Tibial nerve (tissue), 4 donors: ENCODE results near the gene UPF1. TPM values are rescaled to one million over a fixed set of nuclear protein-coding genes. Genes with fewer than 3 reads are reported as not detected.

Experiments
- DNase-seq, 2 donors: peaks; one replicate each; pipeline ENCODE4 v3.0.0-alpha.2; 2019; ENCODE audit warnings: low spot score in 2 of 2
- H3K27ac ChIP-seq, 4 donors: fragments of 200-600 bp; sonication (generic) in 3 of 4; one replicate each; pipeline ENCODE4 v1.5.1; 2017 to 2019; ENCODE audit warnings: mild to moderate bottlenecking in 1 of 4
- H3K27me3 ChIP-seq, 2 donors: fragments of 200-600 bp; sonication (generic) in 1 of 2; one replicate each; pipeline versions ENCODE4 v1.5.1 to v1.6.0; 2017 to 2019
- H3K36me3 ChIP-seq, 3 donors: fragments of 200-600 bp; sonication (generic); one replicate each; pipeline ENCODE4 v1.5.1; 2018 to 2019
- H3K4me1 ChIP-seq, 4 donors: fragments of 200-600 bp; sonication (generic) in 3 of 4; one replicate each; pipeline ENCODE4 v1.5.1; 2017 to 2019
- H3K4me3 ChIP-seq, 4 donors: fragments of 200-600 bp; sonication (generic) in 3 of 4; one replicate each; pipeline ENCODE4 v1.5.1; 2017 to 2019; ENCODE audit warnings: mild to moderate bottlenecking in 1 of 4, moderate library complexity in 1 of 4
- H3K9me3 ChIP-seq, 4 donors: fragments of 200-600 bp; sonication (generic) in 3 of 4; one replicate each; pipeline ENCODE4 v1.5.1; 2017 to 2019
- EP300 ChIP-seq, 2 donors: sonication (generic); formaldehyde crosslinking; IDR thresholded peaks; one replicate each; pipeline ENCODE4 v1.6.1; 2017; ENCODE audit warnings: antibody characterized with exemption in 2 of 2, mild to moderate bottlenecking in 1 of 2
- POLR2A ChIP-seq, 2 donors: fragments of 450-650 bp; IDR thresholded peaks; one replicate each; pipeline ENCODE4 v1.6.1; 2017; ENCODE audit warnings: antibody characterized with exemption in 2 of 2, mild to moderate bottlenecking in 2 of 2, moderate library complexity in 2 of 2
- WGBS, 2 donors: methylation state at CpG; one replicate each; pipeline ENCODE4 v1.1.5; 2018; 5-methylcytosine and 5-hydroxymethylcytosine counted together
- total RNA-seq, 4 donors: library from RNA; depleted of rRNA; stranded (reverse); fragments of >200 nt; gene quantifications; one replicate each; pipeline ENCODE4 v1.1.0, GENCODE V29; 2016
- TF ChIP-seq, protein P1 (sequence below), 5 experiments: fragments of 200-600 bp in 3 of 5; fragments of 450-650 bp in 2 of 5; sonication (generic) in 3 of 5; IDR thresholded peaks; one replicate each; pipeline ENCODE4 v1.5.1; 2016 to 2019; ENCODE audit warnings: antibody characterized with exemption in 5 of 5, mild to moderate bottlenecking in 3 of 5, moderate library complexity in 2 of 5

The UPF1 gene
- total RNA-seq, 4 donors from 2014 or later: 75.6 to 117 (median 87.9) TPM

DNA sequence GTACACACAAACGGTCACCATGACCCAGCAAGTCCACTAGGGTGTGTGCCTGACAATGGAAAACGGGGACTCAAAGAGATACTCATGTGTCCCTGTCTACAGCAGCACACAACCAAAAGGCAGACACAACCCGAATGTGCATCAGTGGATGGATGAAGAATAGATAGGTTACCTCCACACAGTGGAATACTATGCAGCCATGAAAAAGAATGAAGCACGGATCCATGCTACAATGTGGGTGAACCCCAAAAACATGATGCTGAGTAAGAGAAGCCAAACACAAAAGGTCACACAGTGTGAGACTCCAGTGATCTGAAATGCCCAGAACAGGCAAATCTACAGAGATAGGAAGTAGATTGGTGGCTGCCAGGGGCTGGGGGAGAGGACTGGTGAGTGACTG lies 55.2 kb downstream of the UPF1 start:
- Histone ChIP-seq H3K9me3 (no peaks in the 10 kb centered on the region), H3K4me3 (no peak overlapping the region), H3K4me1 (no peaks in the 10 kb centered on the region), H3K27ac (no peak overlapping the region), H3K27me3 (no peaks in the 10 kb centered on the region), H3K36me3 (peaks cover 0 to 56% (median 0%) of the 10 kb centered on the region in 3 donors)
- no peak for DNase-seq
- WGBS, 2 donors: 90% methylated on average over 4 of the region's 4 CpGs
- TF ChIP-seq POLR2A (IDR thresholded peaks at IDR 0.05): no peak
- TF ChIP-seq, protein P1, sequence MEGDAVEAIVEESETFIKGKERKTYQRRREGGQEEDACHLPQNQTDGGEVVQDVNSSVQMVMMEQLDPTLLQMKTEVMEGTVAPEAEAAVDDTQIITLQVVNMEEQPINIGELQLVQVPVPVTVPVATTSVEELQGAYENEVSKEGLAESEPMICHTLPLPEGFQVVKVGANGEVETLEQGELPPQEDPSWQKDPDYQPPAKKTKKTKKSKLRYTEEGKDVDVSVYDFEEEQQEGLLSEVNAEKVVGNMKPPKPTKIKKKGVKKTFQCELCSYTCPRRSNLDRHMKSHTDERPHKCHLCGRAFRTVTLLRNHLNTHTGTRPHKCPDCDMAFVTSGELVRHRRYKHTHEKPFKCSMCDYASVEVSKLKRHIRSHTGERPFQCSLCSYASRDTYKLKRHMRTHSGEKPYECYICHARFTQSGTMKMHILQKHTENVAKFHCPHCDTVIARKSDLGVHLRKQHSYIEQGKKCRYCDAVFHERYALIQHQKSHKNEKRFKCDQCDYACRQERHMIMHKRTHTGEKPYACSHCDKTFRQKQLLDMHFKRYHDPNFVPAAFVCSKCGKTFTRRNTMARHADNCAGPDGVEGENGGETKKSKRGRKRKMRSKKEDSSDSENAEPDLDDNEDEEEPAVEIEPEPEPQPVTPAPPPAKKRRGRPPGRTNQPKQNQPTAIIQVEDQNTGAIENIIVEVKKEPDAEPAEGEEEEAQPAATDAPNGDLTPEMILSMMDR (IDR thresholded peaks at IDR 0.05): no peak

DNA sequence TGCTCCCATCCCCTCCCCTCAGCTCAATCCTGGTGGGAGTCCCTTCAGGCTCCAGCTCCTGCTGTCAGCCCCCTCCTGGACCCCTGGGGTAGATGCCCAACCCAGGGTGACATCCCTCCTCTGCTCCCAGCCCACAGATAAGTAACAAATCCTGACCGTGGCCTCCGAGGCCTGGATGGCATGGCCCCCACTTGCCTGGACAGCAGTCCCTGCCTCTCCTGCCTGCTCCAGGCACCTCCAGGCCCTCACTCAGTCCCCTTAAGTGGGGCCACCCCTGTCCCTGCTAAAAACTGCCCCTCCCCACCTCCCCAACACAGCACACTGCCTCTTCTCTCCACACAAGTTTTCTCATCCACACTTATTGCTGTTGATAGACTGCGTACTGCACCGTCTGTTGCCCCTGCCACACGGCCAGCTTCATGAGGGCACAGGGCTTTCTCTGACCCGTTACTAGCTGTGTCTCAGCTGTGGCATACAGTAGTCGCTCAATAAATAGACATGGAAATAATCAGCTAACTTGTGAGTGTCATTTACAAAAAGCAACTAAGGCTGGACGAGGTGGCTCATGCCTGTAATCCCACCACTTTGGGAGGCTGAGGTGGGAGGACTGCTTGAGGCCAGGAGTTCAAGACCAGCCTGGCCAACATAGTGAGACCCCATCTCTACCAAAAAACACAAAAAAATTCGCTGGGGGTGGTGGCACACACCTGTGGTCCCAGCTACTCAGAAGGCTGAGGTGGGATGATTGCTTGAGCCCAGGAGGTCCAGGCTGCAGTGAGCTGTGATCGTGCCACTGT lies 58.4 kb downstream of the UPF1 start:
- DNase-seq: no peak
- 87% methylated on average over 10 of the region's 10 CpGs for WGBS, 2 donors

DNA sequence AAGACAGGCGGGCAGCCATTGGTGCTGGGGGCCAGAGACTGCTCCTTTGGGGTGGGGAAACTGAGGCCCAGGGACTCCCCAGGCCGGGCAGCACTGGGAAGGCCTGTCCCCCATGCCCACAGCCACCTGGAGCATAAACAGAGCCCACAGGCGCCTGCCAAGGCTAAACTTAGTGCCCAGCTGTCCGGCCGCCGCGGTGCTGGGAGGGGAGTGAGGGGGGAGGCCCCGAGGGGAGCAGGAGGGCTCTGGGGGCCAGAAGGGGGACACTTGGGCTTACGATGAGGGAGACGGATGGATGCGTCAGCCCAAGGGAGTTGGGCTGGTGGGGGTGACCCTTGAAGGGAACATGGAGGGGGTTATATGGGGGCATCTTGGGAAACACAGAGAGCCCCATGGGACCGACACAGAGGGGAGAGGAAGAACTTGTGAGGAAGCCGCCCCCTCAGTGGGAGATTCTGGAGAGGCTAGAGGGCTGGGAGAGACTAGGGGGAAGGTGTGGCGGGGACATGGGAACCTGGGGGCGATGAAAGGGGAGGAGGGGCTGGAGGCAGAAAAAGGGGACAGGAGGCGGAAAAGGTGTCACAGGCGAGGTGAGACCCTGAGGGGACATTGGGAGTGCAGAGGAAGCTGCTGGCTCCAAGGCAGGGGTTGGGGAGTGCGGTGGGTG lies 62.0 kb downstream of the UPF1 start:
- H3K27me3 ChIP-seq: peaks cover 0 to 27% of the 10 kb centered on the region in 2 donors
- peaks cover 0 to 25% (median 0%) of the 10 kb centered on the region in 3 donors for H3K36me3 ChIP-seq
- H3K4me3 ChIP-seq: peak overlapping the region in 1 of 4 donors; percentile 67
- peaks cover 0 to 40% (median 9%) of the 10 kb centered on the region in 4 donors for H3K4me1 ChIP-seq
- TF ChIP-seq POLR2A (IDR thresholded peaks at IDR 0.05) (no peak), EP300 (IDR thresholded peaks at IDR 0.05) (no peak)
- TF ChIP-seq, protein P1 (IDR thresholded peaks at IDR 0.05): no peak
- WGBS, 2 donors: 45 to 47% methylated on average over 17 to 18 of the region's 18 CpGs
- no peak for DNase-seq
- peak overlapping the region in 3 of 4 donors; percentile 66 to 93 (median 88) for H3K27ac ChIP-seq
- no peaks in the 10 kb centered on the region for H3K9me3 ChIP-seq

More for the DNA sequence above, 58.4 kb downstream of the UPF1 start:
- Histone ChIP-seq H3K4me3 (no peak overlapping the region), H3K36me3 (peaks cover 0 to 40% (median 0%) of the 10 kb centered on the region in 3 donors), H3K27me3 (peaks cover 0 to 15% of the 10 kb centered on the region in 2 donors), H3K4me1 (peaks cover 0 to 18% (median 2%) of the 10 kb centered on the region in 4 donors), H3K9me3 (no peaks in the 10 kb centered on the region), H3K27ac (no peak overlapping the region)
- TF ChIP-seq EP300 (IDR thresholded peaks at IDR 0.05) (no peak), POLR2A (IDR thresholded peaks at IDR 0.05) (no peak)
- TF ChIP-seq, protein P1 (IDR thresholded peaks at IDR 0.05): no peak

DNA sequence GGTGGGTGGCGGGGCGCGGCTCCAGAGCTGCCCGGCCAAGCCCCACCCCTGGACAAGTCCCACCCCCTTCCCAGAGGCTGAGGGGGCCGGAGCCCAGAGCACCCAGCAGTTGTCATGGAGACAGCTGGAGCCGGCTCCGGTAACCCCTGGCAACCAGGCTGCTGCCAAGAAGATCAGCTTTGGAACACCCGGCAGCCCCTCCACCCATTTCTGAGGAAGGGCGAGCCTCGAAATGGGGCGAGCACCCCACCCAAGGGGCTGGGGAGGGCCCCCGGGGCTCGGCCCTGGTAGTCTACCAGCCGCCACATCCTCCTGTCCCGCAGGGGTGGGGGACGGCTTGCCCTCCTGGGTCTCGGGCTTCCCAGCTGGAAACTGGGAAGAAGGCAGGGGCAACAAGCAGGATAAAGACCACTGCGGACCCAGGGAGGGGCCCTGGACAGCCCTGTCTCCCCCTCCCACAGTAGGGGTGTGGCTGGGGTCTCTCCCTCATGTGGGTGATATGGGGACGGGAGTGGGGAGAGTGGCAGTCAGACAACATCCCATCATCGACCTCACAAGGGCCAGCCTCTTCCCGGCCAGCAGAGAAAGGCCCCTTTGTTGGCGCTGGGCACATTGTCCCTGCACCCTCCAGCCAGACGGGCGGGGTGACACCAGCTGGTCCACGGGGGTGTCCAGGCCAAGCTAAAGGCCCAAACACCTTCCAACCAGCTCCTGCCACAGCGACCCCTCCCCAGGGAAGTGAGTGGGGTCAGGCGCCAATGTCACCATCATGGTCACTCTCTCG lies 62.7 kb downstream of the UPF1 start:
- Histone ChIP-seq H3K27me3 (peaks cover 0 to 27% of the 10 kb centered on the region in 2 donors), H3K4me3 (peak overlapping the region; percentile 43 to 67 (median 54)), H3K27ac (peak overlapping the region; percentile 35 to 93 (median 77)), H3K4me1 (peaks cover 0 to 41% (median 9%) of the 10 kb centered on the region in 4 donors), H3K36me3 (peaks cover 0 to 32% (median under 1%) of the 10 kb centered on the region in 3 donors), H3K9me3 (no peaks in the 10 kb centered on the region)
- DNase-seq: no peak
- WGBS, 2 donors: 3 to 4% methylated on average over 14 to 15 of the region's 28 CpGs
- TF ChIP-seq POLR2A (IDR thresholded peaks at IDR 0.05): no peak
- TF ChIP-seq EP300 (IDR thresholded peaks at IDR 0.05): peak in 1 of 2 donors; percentile 53
